HG02943 (cell line): ENCODE data around the gene FCGBP.
"Not testable (repeated sequence)": the region's sequence is repeated elsewhere in the genome, so short reads cannot be mapped to it uniquely, and the experiment has no call there.

ENCODE experiments used
- ATAC-seq: cut with Tn5 transposase; IDR thresholded peaks from one replicate; pipeline ENCODE4 v1.9.1; 2021; ENCODE audit warnings: mild to moderate bottlenecking, low read depth, moderate library complexity; ENCODE audit not compliant: unreplicated experiment

FCGBP gene

GRCh38 chr19:39923862-39924261 is 10.6 kb downstream of the FCGBP start:
- no peak for ATAC-seq

- ATAC-seq: no peak
Observed at GRCh38 chr19:39919976-39920375, 14.5 kb downstream of the FCGBP start.

GRCh38 chr19:39918183-39918651 is 16.2 kb downstream of the FCGBP start:
- ATAC-seq: no peak

- no peak for ATAC-seq
Observed at GRCh38 chr19:39917561-39918182, 16.8 kb downstream of the FCGBP start.

- ATAC-seq: no peak
Observed at GRCh38 chr19:39916851-39917396, 17.5 kb downstream of the FCGBP start.

GRCh38 chr19:39916236-39916635 is 18.2 kb downstream of the FCGBP start:
- ATAC-seq: no peak

GRCh38 chr19:39915848-39916215 is 18.6 kb downstream of the FCGBP start:
- ATAC-seq: no peak

- no peak for ATAC-seq
Observed at GRCh38 chr19:39915101-39915847, 19.2 kb downstream of the FCGBP start.

GRCh38 chr19:39913682-39914333 is 20.6 kb downstream of the FCGBP start:
- no peak for ATAC-seq

GRCh38 chr19:39908803-39909202 is 25.6 kb downstream of the FCGBP start:
- ATAC-seq: no peak

- ATAC-seq: no peak
Observed at GRCh38 chr19:39906820-39907611, 27.4 kb downstream of the FCGBP start.

- ATAC-seq: no peak
Observed at GRCh38 chr19:39906283-39906682, 28.2 kb downstream of the FCGBP start.

- ATAC-seq: not testable (repeated sequence)
Observed at GRCh38 chr19:39903486-39904091, 30.8 kb downstream of the FCGBP start.

GRCh38 chr19:39902326-39902725 is 32.1 kb downstream of the FCGBP start:
- ATAC-seq: not testable (repeated sequence)

GRCh38 chr19:39901681-39902080 is 32.8 kb downstream of the FCGBP start:
- ATAC-seq: not testable (repeated sequence)

GRCh38 chr19:39898858-39899257 is 35.6 kb downstream of the FCGBP start:
- not testable (repeated sequence) for ATAC-seq

GRCh38 chr19:39897511-39898245 is 36.8 kb downstream of the FCGBP start:
- ATAC-seq: not testable (repeated sequence)

GRCh38 chr19:39895096-39895495 is 39.3 kb downstream of the FCGBP start:
- ATAC-seq: not testable (repeated sequence)

GRCh38 chr19:39894236-39894606 is 40.2 kb downstream of the FCGBP start:
- ATAC-seq: not testable (repeated sequence)
